ENCODE results near the gene DIDO1. TPM values are rescaled to one million over a fixed set of nuclear protein-coding genes. Genes with fewer than 3 reads are reported as not detected.

The DIDO1 gene
- total RNA-seq, 1 donor from 2014 or later: 89.1 TPM

- intact Hi-C loops (cut with micrococcal nuclease): no loop called here
- POLR2A ChIA-PET: no interaction called here
- TF ChIP-seq, protein P1, sequence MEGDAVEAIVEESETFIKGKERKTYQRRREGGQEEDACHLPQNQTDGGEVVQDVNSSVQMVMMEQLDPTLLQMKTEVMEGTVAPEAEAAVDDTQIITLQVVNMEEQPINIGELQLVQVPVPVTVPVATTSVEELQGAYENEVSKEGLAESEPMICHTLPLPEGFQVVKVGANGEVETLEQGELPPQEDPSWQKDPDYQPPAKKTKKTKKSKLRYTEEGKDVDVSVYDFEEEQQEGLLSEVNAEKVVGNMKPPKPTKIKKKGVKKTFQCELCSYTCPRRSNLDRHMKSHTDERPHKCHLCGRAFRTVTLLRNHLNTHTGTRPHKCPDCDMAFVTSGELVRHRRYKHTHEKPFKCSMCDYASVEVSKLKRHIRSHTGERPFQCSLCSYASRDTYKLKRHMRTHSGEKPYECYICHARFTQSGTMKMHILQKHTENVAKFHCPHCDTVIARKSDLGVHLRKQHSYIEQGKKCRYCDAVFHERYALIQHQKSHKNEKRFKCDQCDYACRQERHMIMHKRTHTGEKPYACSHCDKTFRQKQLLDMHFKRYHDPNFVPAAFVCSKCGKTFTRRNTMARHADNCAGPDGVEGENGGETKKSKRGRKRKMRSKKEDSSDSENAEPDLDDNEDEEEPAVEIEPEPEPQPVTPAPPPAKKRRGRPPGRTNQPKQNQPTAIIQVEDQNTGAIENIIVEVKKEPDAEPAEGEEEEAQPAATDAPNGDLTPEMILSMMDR (IDR thresholded peaks at IDR 0.05): no peak
- H3K4me3 Mint-ChIP-seq: no peak overlapping the region
- H3K9me3 Mint-ChIP-seq: no peaks in the 10 kb centered on the region
- no peaks in the 10 kb centered on the region for H3K27me3 Mint-ChIP-seq
- no peak overlapping the region for H3K27ac Mint-ChIP-seq
- DNase-seq (no peak), ATAC-seq (ENCODE audit: low read depth) (no peak)
- CTCF ChIA-PET: no interaction called here
- H3K4me1 Mint-ChIP-seq: peaks cover 16% of the 10 kb centered on the region
- peaks cover 95% of the 10 kb centered on the region for H3K36me3 Mint-ChIP-seq (ENCODE audit: low read depth)
Measured at GRCh38 chr20:62905536-62906117, 20.7 kb downstream of the DIDO1 start.

DNA sequence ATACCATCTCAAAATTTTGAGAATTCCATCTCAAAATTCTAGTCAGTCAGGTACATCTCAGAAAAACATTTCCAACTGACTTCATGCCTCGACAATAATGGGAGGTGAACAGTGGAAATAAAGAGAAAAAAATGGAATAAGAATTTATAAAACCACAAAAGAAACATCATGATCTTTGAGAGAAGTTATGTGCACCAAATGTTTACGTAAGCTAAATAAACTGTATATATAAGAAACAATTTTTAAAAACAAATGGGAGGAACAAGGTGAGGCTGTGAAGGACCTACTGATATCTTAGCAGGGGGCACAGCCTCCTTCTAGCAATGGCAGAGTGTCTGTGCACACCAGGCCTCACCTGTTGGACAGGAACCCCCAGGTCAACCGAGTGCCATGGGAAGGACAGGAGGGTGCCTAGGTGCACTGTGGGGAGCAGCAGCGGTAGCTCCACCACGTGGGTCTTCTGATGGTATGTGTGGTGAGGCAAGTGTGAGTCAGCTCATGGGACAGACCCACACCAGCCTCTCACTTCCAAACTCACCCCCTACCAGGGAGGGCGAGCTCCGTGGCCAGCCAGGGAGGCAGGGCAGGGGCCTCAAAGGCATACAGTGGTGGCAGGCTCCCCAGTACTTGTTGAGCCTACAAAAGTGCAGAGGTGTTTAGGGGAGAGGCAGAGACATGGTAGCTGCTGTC lies 23.2 kb downstream of the DIDO1 start:
- no peak overlapping the region for H3K4me3 Mint-ChIP-seq
- no peaks in the 10 kb centered on the region for H3K27me3 Mint-ChIP-seq
- DNase-seq: no peak
- ChIA-PET POLR2A (no interaction called here), CTCF (interaction anchor here (1.3 to 4.3 kb wide), 3 partner anchors 15 to 106 kb away, joined by 3 to 26 read pairs (median 24); partner anchors contain the start of gene BHLHE23)
- H3K27ac Mint-ChIP-seq: no peak overlapping the region
- H3K9me3 Mint-ChIP-seq: no peaks in the 10 kb centered on the region
- TF ChIP-seq, protein P1 (IDR thresholded peaks at IDR 0.05): no peak
- no peak for ATAC-seq (ENCODE audit: low read depth)
- peaks cover 70% of the 10 kb centered on the region for H3K36me3 Mint-ChIP-seq (ENCODE audit: low read depth)
- peaks cover 32% of the 10 kb centered on the region for H3K4me1 Mint-ChIP-seq
- intact Hi-C loops (cut with micrococcal nuclease): no loop called here

DNA sequence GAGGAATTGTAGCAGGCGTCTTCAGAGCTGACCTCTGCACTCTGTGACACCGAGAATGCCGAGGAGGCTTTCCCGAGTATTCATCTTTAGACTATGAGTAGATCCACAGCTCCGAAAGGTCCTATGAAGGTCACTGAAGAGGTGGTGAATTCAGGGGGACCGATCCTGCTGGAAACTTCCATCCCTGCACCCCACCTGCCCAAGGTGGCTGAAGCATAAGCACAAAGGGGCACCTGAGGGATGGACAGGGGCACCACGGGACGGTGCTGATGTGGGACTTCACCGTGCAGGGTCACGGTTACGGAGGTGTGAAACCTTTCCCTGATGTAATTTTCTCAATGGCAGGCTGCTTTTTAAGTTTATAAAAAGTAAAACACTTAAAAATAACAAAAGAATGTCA lies 24.4 kb downstream of the DIDO1 start:
- H3K4me3 Mint-ChIP-seq: no peak overlapping the region
- no peak overlapping the region for H3K27ac Mint-ChIP-seq
- POLR2A ChIA-PET: interaction anchor here (0.7 to 1.1 kb wide), 3 partner anchors 22 to 52 kb away, joined by 4 to 5 read pairs (median 5); partner anchors contain the start of gene GID8
- H3K36me3 Mint-ChIP-seq (ENCODE audit: low read depth): peaks cover 58% of the 10 kb centered on the region
- CTCF ChIA-PET: interaction anchor here (1.4 to 4.3 kb wide), 7 partner anchors 12 to 107 kb away, joined by 4 to 26 read pairs (median 4); no protein-coding TSS in a partner anchor
- DNase-seq (no peak), ATAC-seq (ENCODE audit: low read depth) (no peak)
- no peaks in the 10 kb centered on the region for H3K27me3 Mint-ChIP-seq
- intact Hi-C loops (cut with micrococcal nuclease): no loop called here
- H3K4me1 Mint-ChIP-seq: peaks cover 25% of the 10 kb centered on the region
- no peaks in the 10 kb centered on the region for H3K9me3 Mint-ChIP-seq
- TF ChIP-seq, protein P1 (IDR thresholded peaks at IDR 0.05): no peak

DNA sequence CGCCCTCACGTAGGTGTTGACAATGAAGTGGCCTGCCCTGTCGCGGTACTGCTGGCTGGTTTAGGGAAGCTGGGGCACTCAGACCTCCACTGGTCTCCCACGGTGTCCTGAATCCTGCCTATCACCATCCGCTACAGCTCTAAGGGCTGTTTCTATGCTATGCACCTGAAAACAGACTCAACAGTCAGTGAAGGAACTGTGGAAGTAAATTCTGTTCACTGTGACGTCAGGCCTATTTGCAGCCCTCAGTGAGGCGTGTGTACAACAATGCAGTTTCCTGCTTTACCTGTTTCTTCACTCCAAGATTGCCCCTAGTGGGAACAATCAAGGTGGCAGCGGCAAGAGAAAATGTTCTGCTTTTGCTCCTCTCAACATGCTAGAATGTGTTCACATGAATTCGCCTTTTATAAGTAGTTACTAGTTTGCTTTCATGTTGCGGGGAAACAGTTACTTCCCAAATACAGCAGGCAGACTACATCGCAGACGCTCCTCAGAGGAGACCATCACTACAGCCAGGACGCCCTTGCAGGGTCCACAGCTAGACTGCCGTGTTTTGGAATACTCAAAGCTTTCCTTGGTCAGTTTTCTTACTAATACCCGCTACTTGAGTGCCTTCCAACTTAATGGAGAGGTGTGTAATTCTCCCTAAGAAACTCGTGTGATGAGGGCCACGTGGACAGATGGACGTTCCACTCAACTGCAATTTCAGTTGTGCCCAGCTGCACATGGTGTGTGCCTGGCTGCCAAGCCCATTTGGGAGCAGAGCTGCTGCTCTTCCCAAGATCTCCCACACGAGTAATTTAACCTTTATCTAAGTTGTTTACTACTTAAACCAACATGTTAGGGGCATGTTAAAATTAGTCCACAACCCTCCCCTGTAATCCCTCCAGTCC lies 25.4 kb downstream of the DIDO1 start:
- TF ChIP-seq, protein P1 (IDR thresholded peaks at IDR 0.05): no peak
- H3K27me3 Mint-ChIP-seq: no peaks in the 10 kb centered on the region
- H3K36me3 Mint-ChIP-seq (ENCODE audit: low read depth): peaks cover 54% of the 10 kb centered on the region
- POLR2A ChIA-PET: interaction anchor here (0.7 to 1.4 kb wide), 4 partner anchors 23 to 71 kb away, joined by 3 to 5 read pairs (median 4); partner anchors contain the start of genes GID8 and TCFL5
- ATAC-seq (ENCODE audit: low read depth): peak; percentile 8
- no peaks in the 10 kb centered on the region for H3K9me3 Mint-ChIP-seq
- H3K4me1 Mint-ChIP-seq: peaks cover 25% of the 10 kb centered on the region
- peak overlapping the region; percentile 7 for H3K27ac Mint-ChIP-seq
- CTCF ChIA-PET: interaction anchor here (0.7 to 4.3 kb wide), 11 partner anchors 11 to 108 kb away, joined by 3 to 26 read pairs (median 4); partner anchors contain the start of gene SLC17A9
- intact Hi-C loops (cut with micrococcal nuclease): loop anchor here (1.0 kb wide), 5 partner anchors 20 to 108 kb away; partner anchors contain the start of gene DIDO1
- no peak for DNase-seq
- H3K4me3 Mint-ChIP-seq: no peak overlapping the region

All from activated B cell treated with CpG ODN at 0.5 μM for 24 hours (primary cell).